GM18868 (cell line): ENCODE results near the gene GOSR1.
"Not testable (repeated sequence)": the region's sequence is repeated elsewhere in the genome, so short reads cannot be mapped to it uniquely, and the experiment has no call there.

ENCODE experiments used
- ATAC-seq: cut with Tn5 transposase; IDR thresholded peaks from one replicate; pipeline ENCODE4 v1.9.1; 2021; ENCODE audit warnings: mild to moderate bottlenecking, moderate library complexity; ENCODE audit not compliant: unreplicated experiment

The GOSR1 gene

GRCh38 chr17:30541802-30542201 lies 64.6 kb downstream of the GOSR1 start:
- no peak for ATAC-seq

GRCh38 chr17:30543456-30543855 lies 66.2 kb downstream of the GOSR1 start:
- ATAC-seq = no peak

GRCh38 chr17:30545024-30545423 lies 67.8 kb downstream of the GOSR1 start:
- ATAC-seq = no peak

- no peak for ATAC-seq
Measured at GRCh38 chr17:30547778-30548573, 70.8 kb downstream of the GOSR1 start.

GRCh38 chr17:30549181-30549580 lies 72.0 kb downstream of the GOSR1 start:
- ATAC-seq = not testable (repeated sequence)

GRCh38 chr17:30549864-30550511 lies 72.8 kb downstream of the GOSR1 start:
- no peak for ATAC-seq

- no peak for ATAC-seq
Measured at GRCh38 chr17:30550512-30551273, 73.5 kb downstream of the GOSR1 start.

- not testable (repeated sequence) for ATAC-seq
Measured at GRCh38 chr17:30551274-30551995, 74.2 kb downstream of the GOSR1 start.

GRCh38 chr17:30551996-30552339 lies 74.8 kb downstream of the GOSR1 start:
- no peak for ATAC-seq

- ATAC-seq = no peak
Measured at GRCh38 chr17:30552994-30553566, 75.9 kb downstream of the GOSR1 start.

GRCh38 chr17:30553823-30554440 lies 76.7 kb downstream of the GOSR1 start:
- ATAC-seq = not testable (repeated sequence)

- no peak for ATAC-seq
Measured at GRCh38 chr17:30554839-30555751, 77.9 kb downstream of the GOSR1 start.

GRCh38 chr17:30555942-30556341 lies 78.7 kb downstream of the GOSR1 start:
- ATAC-seq = no peak

- ATAC-seq = no peak
Measured at GRCh38 chr17:30556374-30557332, 79.4 kb downstream of the GOSR1 start.

GRCh38 chr17:30557916-30558685 lies 80.9 kb downstream of the GOSR1 start:
- no peak for ATAC-seq

GRCh38 chr17:30558686-30559545 lies 81.7 kb downstream of the GOSR1 start:
- ATAC-seq = no peak
